Lower lobe of right lung (tissue), 2 donors: ENCODE results near the gene HMGCR. TPM values are rescaled to one million over a fixed set of nuclear protein-coding genes. Genes with fewer than 3 reads are reported as not detected.

ENCODE experiments used
- ATAC-seq, 2 donors: fragments of 200-7000 bp; cut with Tn5 transposase; one replicate each; pipeline ENCODE4 v1.9.1; 2020 to 2022; ENCODE audit warnings: mild to moderate bottlenecking in 2 of 2, moderate library complexity in 2 of 2
- DNase-seq: peaks from one replicate; pipeline ENCODE4 v3.0.0-alpha.2; 2020
- H3K27ac ChIP-seq: fragments of 200-600 bp; one replicate; pipeline ENCODE4 v1.8.0; 2022
- H3K27me3 ChIP-seq: fragments of 200-600 bp; one replicate; pipeline ENCODE4 v1.8.0; 2022; ENCODE audit warnings: low read depth
- H3K36me3 ChIP-seq: fragments of 200-600 bp; one replicate; pipeline ENCODE4 v1.8.0; 2022; ENCODE audit warnings: mild to moderate bottlenecking
- H3K4me1 ChIP-seq: fragments of 200-600 bp; one replicate; pipeline ENCODE4 v1.8.0; 2022
- H3K4me3 ChIP-seq: fragments of 200-600 bp; one replicate; pipeline ENCODE4 v1.8.0; 2022; ENCODE audit warnings: mild to moderate bottlenecking
- H3K9me3 ChIP-seq: fragments of 200-600 bp; one replicate; pipeline ENCODE4 v1.8.0; 2022
- CTCF ChIP-seq: fragments of 200-600 bp; IDR thresholded peaks from one replicate; pipeline ENCODE4 v1.8.0; 2022; ENCODE audit warnings: antibody characterized with exemption, mild to moderate bottlenecking
- intact Hi-C: fragments of 100-400 bp; cut with DNase I; formaldehyde crosslinking; loops from one replicate; pipeline ENCODE4 v1.11.0; 2022
- total RNA-seq: library from RNA; stranded (reverse); fragmentation: NEBNext Ultra II Directional; extraction: Animal tissue kit (Norgen Biotek cat#: 25700); gene quantifications from one replicate; pipeline ENCODE4 v1.2.1, GENCODE V29; 2021
- donor health status: DM: no; HTN: yes; CAD: no; lungs with severe emphysema.

The HMGCR gene
- total RNA-seq, 1 donor from 2014 or later = 83.1 TPM

- no peaks in the 10 kb centered on the region for H3K27me3 ChIP-seq
- intact Hi-C loops = no loop called here
- H3K4me3 ChIP-seq = no peak overlapping the region
- no peaks in the 10 kb centered on the region for H3K9me3 ChIP-seq
- ATAC-seq = no peak
- no peak for TF ChIP-seq CTCF
- H3K4me1 ChIP-seq = no peaks in the 10 kb centered on the region
- H3K27ac ChIP-seq = no peak overlapping the region
- no peak for DNase-seq
- H3K36me3 ChIP-seq = peaks cover 100% of the 10 kb centered on the region
These were observed 19.7 kb downstream of the HMGCR start for GRCh38 chr5:75356719-75357118.

GRCh38 chr5:75358117-75358516 lies 21.1 kb downstream of the HMGCR start:
- Histone ChIP-seq H3K4me3 (no peak overlapping the region), H3K36me3 (peaks cover 98% of the 10 kb centered on the region), H3K9me3 (no peaks in the 10 kb centered on the region), H3K27ac (no peak overlapping the region), H3K4me1 (no peaks in the 10 kb centered on the region), H3K27me3 (no peaks in the 10 kb centered on the region)
- DNase-seq (no peak), ATAC-seq (no peak)
- no peak for TF ChIP-seq CTCF
- intact Hi-C loops = no loop called here

GRCh38 chr5:75361310-75361709 lies 24.3 kb downstream of the HMGCR start:
- H3K27ac ChIP-seq = no peak overlapping the region
- peaks cover 66% of the 10 kb centered on the region for H3K36me3 ChIP-seq

GRCh38 chr5:75362474-75362975 lies 25.5 kb downstream of the HMGCR start:
- Histone ChIP-seq H3K27me3 (no peaks in the 10 kb centered on the region), H3K36me3 (peaks cover 54% of the 10 kb centered on the region), H3K4me1 (no peaks in the 10 kb centered on the region), H3K9me3 (no peaks in the 10 kb centered on the region), H3K27ac (no peak overlapping the region), H3K4me3 (no peak overlapping the region)
- intact Hi-C loops = no loop called here
- DNase-seq (no peak), ATAC-seq (no peak)
- no peak for TF ChIP-seq CTCF

More at GRCh38 chr5:75361310-75361709, 24.3 kb downstream of the HMGCR start:
- ATAC-seq (no peak), DNase-seq (no peak)
- H3K4me1 ChIP-seq = no peaks in the 10 kb centered on the region
- no peaks in the 10 kb centered on the region for H3K9me3 ChIP-seq
- TF ChIP-seq CTCF = no peak
- H3K27me3 ChIP-seq = no peaks in the 10 kb centered on the region
- no peak overlapping the region for H3K4me3 ChIP-seq
- intact Hi-C loops = no loop called here

GRCh38 chr5:75363111-75363510 lies 26.1 kb downstream of the HMGCR start:
- H3K4me3 ChIP-seq = no peak overlapping the region
- no peak for DNase-seq
- H3K9me3 ChIP-seq = no peaks in the 10 kb centered on the region
- no peak for TF ChIP-seq CTCF
- peaks cover 48% of the 10 kb centered on the region for H3K36me3 ChIP-seq
- ATAC-seq = peak; percentile 17 to 27
- no peaks in the 10 kb centered on the region for H3K27me3 ChIP-seq
- intact Hi-C loops = no loop called here
- H3K27ac ChIP-seq = no peak overlapping the region
- no peaks in the 10 kb centered on the region for H3K4me1 ChIP-seq
